Neural cell (in vitro differentiated cells): ENCODE data around the gene MYRIP.

Experiments used
- CTCF ChIP-seq: fragments of 450-650 bp; IDR thresholded peaks from 2 replicates; pipeline ENCODE4 v1.5.1; 2014; ENCODE audit warnings: antibody characterized with exemption, mild to moderate bottlenecking, moderate library complexity; ENCODE audit not compliant: poor library complexity, severe bottlenecking
- EP300 ChIP-seq: fragments of 450-650 bp; conservative IDR thresholded peaks from 2 replicates; pipeline ENCODE4 v1.6.1; 2014; ENCODE audit warnings: antibody characterized with exemption, mild to moderate bottlenecking, moderate library complexity; ENCODE audit not compliant: poor library complexity, severe bottlenecking
- EZH2 ChIP-seq: fragments of 200-600, 300-800 bp; shearing (Covaris generic), sonication (generic); IDR thresholded peaks from 2 replicates; pipeline ENCODE4 v1.6.1; 2014; ENCODE audit warnings: antibody characterized with exemption, low read length, borderline replicate concordance, mild to moderate bottlenecking; ENCODE audit not compliant: insufficient read depth, poor library complexity, severe bottlenecking
- MXI1 ChIP-seq: fragments of 450-650 bp; conservative IDR thresholded peaks from 2 replicates; pipeline ENCODE4 v1.6.1; 2014; ENCODE audit warnings: antibody characterized with exemption, mild to moderate bottlenecking; ENCODE audit not compliant: poor library complexity, severe bottlenecking
- POLR2AphosphoS5 ChIP-seq: IDR thresholded peaks from 2 replicates; pipeline ENCODE4 v1.6.1; 2012
- RAD21 ChIP-seq: fragments of 450-650 bp; conservative IDR thresholded peaks from 2 replicates; pipeline ENCODE4 v1.6.1; 2014; ENCODE audit warnings: antibody characterized with exemption, mild to moderate bottlenecking, moderate library complexity
- REST ChIP-seq: IDR thresholded peaks from 2 replicates; pipeline ENCODE4 v1.6.1; 2012; ENCODE audit warnings: borderline replicate concordance
- TAF1 ChIP-seq: IDR thresholded peaks from 2 replicates; pipeline ENCODE4 v1.6.1; 2012; ENCODE audit warnings: low read depth

GRCh38 chr3:40191850-40192448 is 382.5 kb downstream of the MYRIP start:
- TF ChIP-seq CTCF (peak; percentile 91), POLR2AphosphoS5 (no peak), EP300 (no peak), TAF1 (no peak), RAD21 (peak; percentile 88), MXI1 (no peak), EZH2 (no peak), REST (no peak)
